ENCODE results near the gene QSER1.
"Not testable (repeated sequence)": the region's sequence is repeated elsewhere in the genome, so short reads cannot be mapped to it uniquely, and the experiment has no call there.

Gene QSER1

GRCh38 chr11:32870676-32871075 lies 21.9 kb upstream of the QSER1 start:
- no peaks in the 10 kb centered on the region for H3K27me3 ChIP-seq (ENCODE audit: insufficient read depth, low read length)
- no peaks in the 10 kb centered on the region for H3K36me3 ChIP-seq (ENCODE audit: insufficient read depth, low read length)
- no peak overlapping the region for H3K9ac ChIP-seq (ENCODE audit: low read depth, low read length)
- no peak overlapping the region for H3K4me3 ChIP-seq (ENCODE audit: low read length)
- H3K4me1 ChIP-seq (ENCODE audit: insufficient read depth, low read length): peaks cover 5% of the 10 kb centered on the region
- no peak overlapping the region for H3K27ac ChIP-seq (ENCODE audit: low read depth, low read length)
- H3K9me3 ChIP-seq (ENCODE audit: insufficient read depth, low read depth, low read length): peaks cover 8% of the 10 kb centered on the region
- WGBS: 85% methylated on average over 2 of the region's 2 CpGs

GRCh38 chr11:32874132-32874531 lies 18.5 kb upstream of the QSER1 start:
- no peaks in the 10 kb centered on the region for H3K36me3 ChIP-seq (ENCODE audit: insufficient read depth, low read length)
- H3K4me3 ChIP-seq (ENCODE audit: low read length): no peak overlapping the region
- no peaks in the 10 kb centered on the region for H3K27me3 ChIP-seq (ENCODE audit: insufficient read depth, low read length)
- H3K9ac ChIP-seq (ENCODE audit: low read depth, low read length): no peak overlapping the region
- H3K27ac ChIP-seq (ENCODE audit: low read depth, low read length): no peak overlapping the region
- H3K9me3 ChIP-seq (ENCODE audit: insufficient read depth, low read depth, low read length): peaks cover 5% of the 10 kb centered on the region
- H3K4me1 ChIP-seq (ENCODE audit: insufficient read depth, low read length): peaks cover 5% of the 10 kb centered on the region

- Histone ChIP-seq H3K27ac (ENCODE audit: low read depth, low read length) (no peak overlapping the region), H3K9me3 (ENCODE audit: insufficient read depth, low read depth, low read length) (0 out of 2 replicates have a peak, but pooled peaks cover 3% of the 10 kb centered on the region), H3K9ac (ENCODE audit: low read depth, low read length) (no peak overlapping the region), H3K36me3 (ENCODE audit: insufficient read depth, low read length) (no peaks in the 10 kb centered on the region), H3K27me3 (ENCODE audit: insufficient read depth, low read length) (no peaks in the 10 kb centered on the region), H3K4me3 (ENCODE audit: low read length) (no peak overlapping the region), H3K4me1 (ENCODE audit: insufficient read depth, low read length) (0 out of 2 replicates have a peak, but pooled peaks cover 7% of the 10 kb centered on the region)
- WGBS: 67% methylated on average over 4 of the region's 4 CpGs
These were observed 11.3 kb upstream of the QSER1 start for GRCh38 chr11:32881286-32881685.

- no peaks in the 10 kb centered on the region for H3K36me3 ChIP-seq (ENCODE audit: insufficient read depth, low read length)
- H3K27me3 ChIP-seq (ENCODE audit: insufficient read depth, low read length): no peaks in the 10 kb centered on the region
- no peak overlapping the region for H3K4me3 ChIP-seq (ENCODE audit: low read length)
- 0 out of 2 replicates have a peak, but pooled peaks cover 3% of the 10 kb centered on the region for H3K9me3 ChIP-seq (ENCODE audit: insufficient read depth, low read depth, low read length)
- 60% methylated on average over 3 of the region's 3 CpGs for WGBS
- 0 out of 2 replicates have a peak, but pooled peaks cover 7% of the 10 kb centered on the region for H3K4me1 ChIP-seq (ENCODE audit: insufficient read depth, low read length)
- no peak overlapping the region for H3K27ac ChIP-seq (ENCODE audit: low read depth, low read length)
- no peak overlapping the region for H3K9ac ChIP-seq (ENCODE audit: low read depth, low read length)
These were observed 9.2 kb upstream of the QSER1 start for GRCh38 chr11:32883421-32883820.

- Histone ChIP-seq H3K9ac (ENCODE audit: low read depth, low read length) (no peak overlapping the region), H3K4me3 (ENCODE audit: low read length) (no peak overlapping the region), H3K27ac (ENCODE audit: low read depth, low read length) (no peak overlapping the region), H3K27me3 (ENCODE audit: insufficient read depth, low read length) (no peaks in the 10 kb centered on the region), H3K36me3 (ENCODE audit: insufficient read depth, low read length) (no peaks in the 10 kb centered on the region), H3K9me3 (ENCODE audit: insufficient read depth, low read depth, low read length) (peaks cover 7% of the 10 kb centered on the region; the same call in 1 of the 2 replicates), H3K4me1 (ENCODE audit: insufficient read depth, low read length) (0 out of 2 replicates have a peak, but pooled peaks cover 7% of the 10 kb centered on the region)
- WGBS: 96% methylated on average over 3 of the region's 3 CpGs
These were observed 8.6 kb upstream of the QSER1 start for GRCh38 chr11:32884023-32884422.

- H3K4me1 ChIP-seq (ENCODE audit: insufficient read depth, low read length): 0 out of 2 replicates have a peak, but pooled peaks cover 7% of the 10 kb centered on the region
- no peaks in the 10 kb centered on the region for H3K36me3 ChIP-seq (ENCODE audit: insufficient read depth, low read length)
- H3K4me3 ChIP-seq (ENCODE audit: low read length): no peak overlapping the region
- H3K9ac ChIP-seq (ENCODE audit: low read depth, low read length): no peak overlapping the region
- no peaks in the 10 kb centered on the region for H3K27me3 ChIP-seq (ENCODE audit: insufficient read depth, low read length)
- no peak overlapping the region for H3K27ac ChIP-seq (ENCODE audit: low read depth, low read length)
- peaks cover 7% of the 10 kb centered on the region; the same call in 1 of the 2 replicates for H3K9me3 ChIP-seq (ENCODE audit: insufficient read depth, low read depth, low read length)
- 74% methylated on average over 3 of the region's 3 CpGs for WGBS
These were observed 7.7 kb upstream of the QSER1 start for GRCh38 chr11:32884770-32885384.

- Histone ChIP-seq H3K4me1 (ENCODE audit: insufficient read depth, low read length) (peaks cover 10% of the 10 kb centered on the region), H3K27me3 (ENCODE audit: insufficient read depth, low read length) (no peaks in the 10 kb centered on the region), H3K36me3 (ENCODE audit: insufficient read depth, low read length) (no peaks in the 10 kb centered on the region), H3K4me3 (ENCODE audit: low read length) (no peak overlapping the region), H3K27ac (ENCODE audit: low read depth, low read length) (no peak overlapping the region), H3K9me3 (ENCODE audit: insufficient read depth, low read depth, low read length) (peaks cover 7% of the 10 kb centered on the region; the same call in 1 of the 2 replicates), H3K9ac (ENCODE audit: low read depth, low read length) (no peak overlapping the region)
- WGBS: 85% methylated on average over 9 of the region's 9 CpGs
These were observed 7.1 kb upstream of the QSER1 start for GRCh38 chr11:32885556-32885955.

- H3K4me1 ChIP-seq (ENCODE audit: insufficient read depth, low read length): peaks cover 16% of the 10 kb centered on the region
- no peak overlapping the region for H3K4me3 ChIP-seq (ENCODE audit: low read length)
- H3K36me3 ChIP-seq (ENCODE audit: insufficient read depth, low read length): no peaks in the 10 kb centered on the region
- WGBS: 100% methylated on average over 1 of the region's 3 CpGs
- no peak overlapping the region for H3K27ac ChIP-seq (ENCODE audit: low read depth, low read length)
- H3K27me3 ChIP-seq (ENCODE audit: insufficient read depth, low read length): no peaks in the 10 kb centered on the region
- H3K9me3 ChIP-seq (ENCODE audit: insufficient read depth, low read depth, low read length): peaks cover 7% of the 10 kb centered on the region; the same call in 1 of the 2 replicates
- no peak overlapping the region for H3K9ac ChIP-seq (ENCODE audit: low read depth, low read length)
These were observed 6.4 kb upstream of the QSER1 start for GRCh38 chr11:32886180-32886579.

- H3K4me1 ChIP-seq (ENCODE audit: insufficient read depth, low read length): peaks cover 17% of the 10 kb centered on the region
- 94% methylated on average over 20 of the region's 20 CpGs for WGBS
- H3K27ac ChIP-seq (ENCODE audit: low read depth, low read length); H3K4me3 ChIP-seq (ENCODE audit: low read length); H3K27me3 ChIP-seq (ENCODE audit: insufficient read depth, low read length); H3K36me3 ChIP-seq (ENCODE audit: insufficient read depth, low read length); H3K9ac ChIP-seq (ENCODE audit: low read depth, low read length); H3K9me3 ChIP-seq (ENCODE audit: insufficient read depth, low read depth, low read length): not testable (repeated sequence)
These were observed 4.8 kb upstream of the QSER1 start for GRCh38 chr11:32887707-32888383.

- H3K9ac ChIP-seq (ENCODE audit: low read depth, low read length); H3K27me3 ChIP-seq (ENCODE audit: insufficient read depth, low read length); H3K9me3 ChIP-seq (ENCODE audit: insufficient read depth, low read depth, low read length); H3K27ac ChIP-seq (ENCODE audit: low read depth, low read length); H3K36me3 ChIP-seq (ENCODE audit: insufficient read depth, low read length); H3K4me3 ChIP-seq (ENCODE audit: low read length): not testable (repeated sequence)
- peaks cover 17% of the 10 kb centered on the region for H3K4me1 ChIP-seq (ENCODE audit: insufficient read depth, low read length)
- 96% methylated on average over 17 of the region's 17 CpGs for WGBS
These were observed 4.3 kb upstream of the QSER1 start for GRCh38 chr11:32888384-32888710.

- Histone ChIP-seq H3K27me3 (ENCODE audit: insufficient read depth, low read length) (no peaks in the 10 kb centered on the region), H3K4me3 (ENCODE audit: low read length) (no peak overlapping the region), H3K36me3 (ENCODE audit: insufficient read depth, low read length) (no peaks in the 10 kb centered on the region), H3K9ac (ENCODE audit: low read depth, low read length) (no peak overlapping the region), H3K4me1 (ENCODE audit: insufficient read depth, low read length) (peaks cover 17% of the 10 kb centered on the region), H3K9me3 (ENCODE audit: insufficient read depth, low read depth, low read length) (peaks cover 5% of the 10 kb centered on the region; the same call in 1 of the 2 replicates), H3K27ac (ENCODE audit: low read depth, low read length) (no peak overlapping the region)
These were observed 3.8 kb upstream of the QSER1 start for GRCh38 chr11:32888805-32889204.

Data from HUES64 (cell line).